H9 (cell line): Measurements from ENCODE around the gene ECHS1. TPM values are rescaled to one million over a fixed set of nuclear protein-coding genes. Genes with fewer than 3 reads are reported as not detected.

ENCODE experiments used
- DNase-seq: peaks from one replicate; pipeline ENCODE4 v3.0.0-alpha.2; 2017
- H2AFZ ChIP-seq: one replicate; pipeline ENCODE4 v1.6.1; 2013; ENCODE audit warnings: mild to moderate bottlenecking, low read length, control low read depth, moderate library complexity
- H2AK5ac ChIP-seq: 2 replicates; pipeline ENCODE4 v1.6.1; 2013; ENCODE audit warnings: low read length, control low read depth, mixed read lengths; ENCODE audit not compliant: insufficient read length
- H2BK120ac ChIP-seq: one replicate; pipeline ENCODE4 v1.6.1; 2013; ENCODE audit warnings: low read depth, mild to moderate bottlenecking, low read length, control low read depth, inconsistent platforms; ENCODE audit not compliant: poor library complexity, severe bottlenecking
- H2BK12ac ChIP-seq: 2 replicates; pipeline ENCODE4 v1.6.1; 2013; ENCODE audit warnings: low read length, control low read depth, mixed read lengths, low read depth; ENCODE audit not compliant: insufficient read length
- H2BK15ac ChIP-seq: 2 replicates; pipeline ENCODE4 v1.6.1; 2013; ENCODE audit warnings: low read depth, low read length, control low read depth
- H2BK20ac ChIP-seq: one replicate; pipeline ENCODE4 v1.6.1; 2013; ENCODE audit warnings: low read depth, mild to moderate bottlenecking, low read length, control low read depth, inconsistent platforms; ENCODE audit not compliant: poor library complexity, severe bottlenecking
- H2BK5ac ChIP-seq: 2 replicates; pipeline ENCODE4 v1.6.1; 2013; ENCODE audit warnings: low read length, control low read depth, mixed read lengths; ENCODE audit not compliant: insufficient read length
- H3K14ac ChIP-seq: 2 replicates; pipeline ENCODE4 v1.6.1; 2013; ENCODE audit warnings: low read length, control low read depth; ENCODE audit not compliant: insufficient read depth
- H3K18ac ChIP-seq: 2 replicates; pipeline ENCODE4 v1.6.1; 2013; ENCODE audit warnings: low read depth, mild to moderate bottlenecking, mixed read lengths, low read length, control low read depth; ENCODE audit not compliant: insufficient read length
- H3K23ac ChIP-seq: 2 replicates; pipeline ENCODE4 v1.6.1; 2013; ENCODE audit warnings: low read length, control low read depth, mixed read lengths, low read depth; ENCODE audit not compliant: insufficient read length
- H3K23me2 ChIP-seq: 2 replicates; pipeline ENCODE4 v1.6.1; 2013; ENCODE audit warnings: low read depth, mild to moderate bottlenecking, mixed read lengths, low read length, control low read depth; ENCODE audit not compliant: insufficient read length, poor library complexity, severe bottlenecking
- H3K27ac ChIP-seq: 2 replicates; pipeline ENCODE4 v1.5.1; 2013; ENCODE audit warnings: low read length, control low read depth, mixed read lengths, low read depth; ENCODE audit not compliant: insufficient read length
- H3K27me3 ChIP-seq: 2 replicates; pipeline ENCODE4 v1.6.1; 2013; ENCODE audit warnings: low read length, control low read depth, inconsistent platforms; ENCODE audit not compliant: insufficient read depth
- H3K4ac ChIP-seq: 2 replicates; pipeline ENCODE4 v1.6.1; 2013; ENCODE audit warnings: low read depth, mild to moderate bottlenecking, control low read depth, inconsistent platforms, low read length, moderate library complexity
- H3K4me1 ChIP-seq: 2 replicates; pipeline ENCODE4 v1.6.1; 2013; ENCODE audit warnings: low read length, control low read depth, inconsistent platforms; ENCODE audit not compliant: insufficient read depth
- H3K4me2 ChIP-seq: 2 replicates; pipeline ENCODE4 v1.6.1; 2013; ENCODE audit warnings: low read length, control low read depth, mixed read lengths; ENCODE audit not compliant: insufficient read length, insufficient read depth
- H3K56ac ChIP-seq: 2 replicates; pipeline ENCODE4 v1.6.1; 2013; ENCODE audit warnings: low read depth, mild to moderate bottlenecking, mixed read lengths, low read length, control low read depth; ENCODE audit not compliant: insufficient read length
- H3K79me1 ChIP-seq: 2 replicates; pipeline ENCODE4 v1.6.1; 2013; ENCODE audit warnings: low read depth, mild to moderate bottlenecking, moderate library complexity, low read length, control low read depth, inconsistent platforms; ENCODE audit not compliant: insufficient read depth, poor library complexity, severe bottlenecking
- H3K79me2 ChIP-seq: 2 replicates; pipeline ENCODE4 v1.6.1; 2013; ENCODE audit warnings: low read length, control low read depth, inconsistent platforms; ENCODE audit not compliant: insufficient read depth
- H3K9ac ChIP-seq: 2 replicates; pipeline ENCODE4 v1.6.1; 2013; ENCODE audit warnings: low read length, control low read depth, mixed read lengths; ENCODE audit not compliant: insufficient read length; ENCODE audit errors: extremely low read depth
- H3K9me3 ChIP-seq: one replicate; pipeline ENCODE4 v1.6.1; 2013; ENCODE audit warnings: low read depth, low read length, inconsistent platforms; ENCODE audit not compliant: control insufficient read depth
- H3T11ph ChIP-seq: one replicate; pipeline ENCODE4 v1.6.1; 2013; ENCODE audit warnings: mild to moderate bottlenecking, low read length, control low read depth, inconsistent platforms
- H4K20me1 ChIP-seq: one replicate; pipeline ENCODE4 v1.6.1; 2013; ENCODE audit not compliant: control insufficient read depth, insufficient read length, insufficient read depth
- H4K5ac ChIP-seq: 2 replicates; pipeline ENCODE4 v1.6.1; 2013; ENCODE audit warnings: low read depth, mild to moderate bottlenecking, mixed read lengths, low read length, control low read depth; ENCODE audit not compliant: insufficient read length
- H4K8ac ChIP-seq: replicated peaks from 2 replicates; pipeline ENCODE4 v1.6.1; 2013; ENCODE audit warnings: low read length, control low read depth, mixed read lengths, low read depth; ENCODE audit not compliant: insufficient read length
- H4K91ac ChIP-seq: 2 replicates; pipeline ENCODE4 v1.6.1; 2013; ENCODE audit warnings: low read depth, mild to moderate bottlenecking, moderate library complexity, mixed read lengths, low read length, control low read depth; ENCODE audit not compliant: insufficient read length
- H3K27ac Mint-ChIP-seq, 3 experiments: 2 replicates in 2 of 3; 3 replicates in 1 of 3; pipeline ENCODE4 v1.8.0; 2020 to 2021; ENCODE audit warnings: mixed read lengths in 3 of 3, mild to moderate bottlenecking in 1 of 3, moderate library complexity in 1 of 3
- H3K27me3 Mint-ChIP-seq: 2 replicates; pipeline ENCODE4 v1.8.0; 2021; ENCODE audit warnings: low read depth, mild to moderate bottlenecking, moderate library complexity, mixed read lengths
- H3K36me3 Mint-ChIP-seq, 3 experiments: 2 replicates in 2 of 3; 3 replicates in 1 of 3; pipeline ENCODE4 v1.8.0; 2020 to 2021; ENCODE audit warnings: low read depth in 3 of 3, mixed read lengths in 3 of 3; ENCODE audit not compliant: insufficient read depth in 1 of 3
- H3K4me1 Mint-ChIP-seq, 2 experiments: 2 replicates each; pipeline ENCODE4 v1.8.0; 2020; ENCODE audit warnings: mixed read lengths in 2 of 2
- H3K4me3 Mint-ChIP-seq, 2 experiments: 2 replicates in 1 of 2; 3 replicates in 1 of 2; pipeline ENCODE4 v1.8.0; 2020 to 2021; ENCODE audit warnings: mild to moderate bottlenecking in 2 of 2, mixed read lengths in 2 of 2, moderate library complexity in 1 of 2
- H3K9me3 Mint-ChIP-seq, 2 experiments: 2 replicates in 1 of 2; 3 replicates in 1 of 2; pipeline ENCODE4 v1.8.0; 2020; ENCODE audit warnings: mild to moderate bottlenecking in 2 of 2, mixed read lengths in 2 of 2, moderate library complexity in 1 of 2
- WGBS: extraction: QIAGEN DNeasy Blood & Tissue Kit; methylation state at CpG from one replicate; pipeline ENCODE4 v1.1.7; 2013; ENCODE audit warnings: missing lambda C conversion rate, low lambda C conversion rate, mixed read lengths; ENCODE audit not compliant: insufficient read length; ENCODE audit errors: extremely low coverage; 5-methylcytosine and 5-hydroxymethylcytosine counted together
- total RNA-seq: library from RNA; stranded (reverse); gene quantifications from 2 replicates; pipeline ENCODE4 v1.2.1, GENCODE V29; 2021
- TF ChIP-seq, protein P1 (sequence below): fragments of 200-600 bp; sonication (generic); conservative IDR thresholded peaks from 3 replicates; pipeline ENCODE4 v1.8.0; 2021; ENCODE audit warnings: antibody characterized with exemption, mild to moderate bottlenecking

The ECHS1 gene
- total RNA-seq, 1 experiment from 2014 or later: 94.1 TPM

DNA sequence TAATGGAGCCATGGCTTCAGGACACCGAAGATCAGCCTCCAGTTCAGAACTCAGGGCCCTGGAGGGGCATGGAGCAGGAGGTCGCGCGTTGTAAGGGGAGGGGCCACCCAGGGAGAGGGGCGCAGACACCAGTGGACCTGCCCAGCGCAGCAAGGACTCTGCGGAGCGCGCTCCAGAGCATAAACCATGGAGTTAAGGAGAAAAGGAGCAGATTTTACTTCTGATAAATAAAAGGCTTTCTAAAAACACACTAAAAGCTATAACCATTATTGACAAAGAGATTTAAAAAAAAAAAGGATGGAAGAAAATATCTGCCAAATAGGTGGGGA is 47.0 kb downstream of the ECHS1 start:
- no peak for DNase-seq
- no peak overlapping the region for H3K9ac ChIP-seq
- H2AFZ ChIP-seq: no peak overlapping the region

More for the DNA sequence above, 47.0 kb downstream of the ECHS1 start:
- Histone ChIP-seq H3K56ac (no peak overlapping the region), H3K79me1 (no peaks in the 10 kb centered on the region), H3K18ac (peak overlapping the region; percentile 34), H3K9me3 (no peaks in the 10 kb centered on the region), H2AK5ac (no peak overlapping the region), H3K14ac (peak overlapping the region; percentile 90; the same call in 1 of the 2 replicates), H3K23me2 (peaks cover 19% of the 10 kb centered on the region), H2BK12ac (no peak overlapping the region), H4K20me1 (no peaks in the 10 kb centered on the region), H2BK120ac (no peak overlapping the region), H3K4me1 (no peaks in the 10 kb centered on the region; the same call in 1 of the 2 replicates), H3K79me2 (no peaks in the 10 kb centered on the region), H2BK15ac (no peak overlapping the region; the same call in 1 of the 2 replicates), H3K27me3 (peaks cover 13% of the 10 kb centered on the region; the same call in 1 of the 2 replicates), H2BK5ac (no peak overlapping the region), H3K23ac (no peak overlapping the region), H3K4ac (no peak overlapping the region), H4K5ac (no peak overlapping the region), H3T11ph (no peak overlapping the region), H2BK20ac (no peak overlapping the region), H4K8ac (no peak overlapping the region), H3K27ac (no peak overlapping the region), H3K4me2 (peak overlapping the region; percentile 70), H4K91ac (no peak overlapping the region)
- no CpG with 5 or more reads among the region's 9 CpGs for WGBS
- Mint-ChIP-seq H3K4me1 (peaks cover 14 to 28% of the 10 kb centered on the region in 2 experiments), H3K4me3 (peak overlapping the region; percentile 60 to 78), H3K36me3 (no peaks in the 10 kb centered on the region; a peak in 1 of 7 replicates), H3K27ac (no peak overlapping the region), H3K9me3 (0 out of 5 replicates have a peak, but pooled peaks cover 0 to 2% of the 10 kb centered on the region in 2 experiments), H3K27me3 (peaks cover 66% of the 10 kb centered on the region)
- TF ChIP-seq, protein P1, sequence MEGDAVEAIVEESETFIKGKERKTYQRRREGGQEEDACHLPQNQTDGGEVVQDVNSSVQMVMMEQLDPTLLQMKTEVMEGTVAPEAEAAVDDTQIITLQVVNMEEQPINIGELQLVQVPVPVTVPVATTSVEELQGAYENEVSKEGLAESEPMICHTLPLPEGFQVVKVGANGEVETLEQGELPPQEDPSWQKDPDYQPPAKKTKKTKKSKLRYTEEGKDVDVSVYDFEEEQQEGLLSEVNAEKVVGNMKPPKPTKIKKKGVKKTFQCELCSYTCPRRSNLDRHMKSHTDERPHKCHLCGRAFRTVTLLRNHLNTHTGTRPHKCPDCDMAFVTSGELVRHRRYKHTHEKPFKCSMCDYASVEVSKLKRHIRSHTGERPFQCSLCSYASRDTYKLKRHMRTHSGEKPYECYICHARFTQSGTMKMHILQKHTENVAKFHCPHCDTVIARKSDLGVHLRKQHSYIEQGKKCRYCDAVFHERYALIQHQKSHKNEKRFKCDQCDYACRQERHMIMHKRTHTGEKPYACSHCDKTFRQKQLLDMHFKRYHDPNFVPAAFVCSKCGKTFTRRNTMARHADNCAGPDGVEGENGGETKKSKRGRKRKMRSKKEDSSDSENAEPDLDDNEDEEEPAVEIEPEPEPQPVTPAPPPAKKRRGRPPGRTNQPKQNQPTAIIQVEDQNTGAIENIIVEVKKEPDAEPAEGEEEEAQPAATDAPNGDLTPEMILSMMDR: no peak
